ENCODE measurements around the gene PHLDA2.

The PHLDA2 gene

GRCh38 chr11:2896047-2896446, 33.2 kb downstream of the PHLDA2 start:
- Histone ChIP-seq H3K27ac (no peak overlapping the region), H3K36me3 (ENCODE audit: control insufficient read depth, insufficient read depth, low read length) (no peaks in the 10 kb centered on the region), H3K27me3 (ENCODE audit: control insufficient read depth, insufficient read depth, low read length) (no peaks in the 10 kb centered on the region), H3K4me1 (no peaks in the 10 kb centered on the region), H3K9ac (no peak overlapping the region), H3K79me2 (no peaks in the 10 kb centered on the region), H3K4me3 (ENCODE audit: low read depth, low read length) (no peak overlapping the region), H3K4me2 (ENCODE audit: low read length) (no peak overlapping the region), H2AFZ (no peak overlapping the region), H3K9me3 (ENCODE audit: control insufficient read depth, low read length) (no peaks in the 10 kb centered on the region)
- no peak for TF ChIP-seq CTCF (IDR thresholded peaks at IDR 0.05)

- Histone ChIP-seq H3K27me3 (ENCODE audit: control insufficient read depth, insufficient read depth, low read length) (no peaks in the 10 kb centered on the region), H3K9me3 (ENCODE audit: control insufficient read depth, low read length) (no peaks in the 10 kb centered on the region), H2AFZ (no peak overlapping the region), H3K79me2 (no peaks in the 10 kb centered on the region), H3K4me2 (ENCODE audit: low read length) (no peak overlapping the region), H3K9ac (no peak overlapping the region), H3K36me3 (ENCODE audit: control insufficient read depth, insufficient read depth, low read length) (no peaks in the 10 kb centered on the region), H3K4me3 (ENCODE audit: low read depth, low read length) (no peak overlapping the region), H3K4me1 (no peaks in the 10 kb centered on the region), H3K27ac (no peak overlapping the region)
- no peak for TF ChIP-seq CTCF (IDR thresholded peaks at IDR 0.05)
Measured at GRCh38 chr11:2893935-2894334, 35.3 kb downstream of the PHLDA2 start.

DNA sequence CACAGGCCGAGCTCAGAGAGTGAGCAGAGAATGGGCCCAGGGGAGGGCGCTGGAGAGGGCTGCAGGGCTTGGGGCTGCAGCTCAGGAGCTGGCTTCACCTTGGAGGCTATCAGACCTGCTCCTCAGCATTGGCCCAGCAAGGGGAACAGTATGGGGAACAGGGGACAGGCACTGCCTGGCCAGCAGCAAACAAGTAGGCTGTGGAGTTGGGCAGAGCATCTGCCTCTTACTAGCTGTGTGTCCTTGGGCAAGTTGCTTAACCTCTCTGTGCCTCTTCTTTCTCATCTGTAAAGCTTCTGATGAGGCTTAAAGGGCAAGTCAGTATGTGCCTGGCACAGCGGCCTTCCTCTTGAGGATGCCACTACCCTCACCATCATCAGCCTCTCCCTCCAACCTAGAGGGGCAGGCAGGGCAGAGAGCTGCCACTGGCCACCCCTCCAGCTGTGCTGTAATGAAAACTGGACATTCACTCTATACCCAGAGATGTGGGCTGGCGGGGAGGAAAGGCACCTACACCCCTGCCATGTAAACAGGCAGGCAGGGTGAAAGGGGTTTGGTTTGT, 36.2 kb downstream of the PHLDA2 start:
- H3K27ac ChIP-seq: no peak overlapping the region
- peak overlapping the region; percentile 51 for H2AFZ ChIP-seq
- H3K27me3 ChIP-seq (ENCODE audit: control insufficient read depth, insufficient read depth, low read length): no peaks in the 10 kb centered on the region
- H3K9ac ChIP-seq: no peak overlapping the region
- H3K36me3 ChIP-seq (ENCODE audit: control insufficient read depth, insufficient read depth, low read length): no peaks in the 10 kb centered on the region
- TF ChIP-seq CTCF (IDR thresholded peaks at IDR 0.05): no peak
- H3K4me1 ChIP-seq: no peaks in the 10 kb centered on the region
- no peaks in the 10 kb centered on the region for H3K9me3 ChIP-seq (ENCODE audit: control insufficient read depth, low read length)
- H3K4me2 ChIP-seq (ENCODE audit: low read length): peak overlapping the region; percentile 61
- H3K4me3 ChIP-seq (ENCODE audit: low read depth, low read length): no peak overlapping the region
- no peaks in the 10 kb centered on the region for H3K79me2 ChIP-seq

DNA sequence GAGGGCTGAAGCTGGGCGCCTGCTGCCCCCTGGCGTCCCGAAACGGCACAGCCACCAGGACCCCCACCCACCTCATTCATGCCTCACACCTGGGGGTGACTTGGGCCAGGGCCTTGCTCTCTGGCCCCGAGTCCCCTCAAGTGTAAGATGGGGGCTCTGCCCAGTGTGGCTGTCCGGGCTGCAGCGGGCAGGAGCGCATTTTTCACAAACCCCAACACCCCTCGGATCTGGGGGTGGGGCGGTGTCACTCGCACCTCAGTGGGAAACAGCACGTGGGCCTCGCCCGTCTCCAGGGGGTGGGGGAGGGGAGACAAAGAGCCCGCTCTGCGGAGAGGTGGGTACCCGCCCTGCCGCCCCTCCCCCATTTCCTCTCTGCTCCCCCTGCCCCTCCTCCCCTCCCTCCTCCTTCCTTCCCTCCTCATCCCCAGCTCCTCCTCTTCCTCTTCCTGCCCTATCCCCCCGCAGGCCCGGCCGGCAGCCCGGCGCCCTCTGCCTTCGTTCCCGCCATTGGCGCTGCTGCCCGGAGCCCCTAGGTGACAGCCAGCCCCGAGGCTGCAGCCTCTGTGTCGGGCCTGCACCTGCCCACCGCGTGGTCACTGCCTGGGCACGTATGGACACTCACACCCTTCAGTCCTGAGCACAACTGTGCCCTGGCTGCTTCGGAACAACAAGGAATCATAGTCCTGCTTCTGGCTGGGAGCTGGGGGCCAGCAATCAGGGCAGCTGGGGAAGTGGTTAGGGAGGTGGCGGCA, 36.8 kb downstream of the PHLDA2 start:
- Histone ChIP-seq H3K27me3 (ENCODE audit: control insufficient read depth, insufficient read depth, low read length) (no peaks in the 10 kb centered on the region), H3K4me3 (ENCODE audit: low read depth, low read length) (no peak overlapping the region), H3K4me1 (no peaks in the 10 kb centered on the region), H2AFZ (peak overlapping the region; percentile 69), H3K4me2 (ENCODE audit: low read length) (peak overlapping the region; percentile 61), H3K36me3 (ENCODE audit: control insufficient read depth, insufficient read depth, low read length) (no peaks in the 10 kb centered on the region), H3K79me2 (no peaks in the 10 kb centered on the region), H3K27ac (no peak overlapping the region), H3K9ac (no peak overlapping the region), H3K9me3 (ENCODE audit: control insufficient read depth, low read length) (no peaks in the 10 kb centered on the region)
- peak; percentile 63 for TF ChIP-seq CTCF (IDR thresholded peaks at IDR 0.05)

Measured in parathyroid adenoma (tissue), 2 donors.